GM10248 (cell line): ENCODE measurements around the gene POLE.

ENCODE experiments used
- CTCF ChIA-PET: fragments of 300-600 bp; sonication (Branson Sonifier 250); formaldehyde crosslinking; extraction: SDS; loops from one replicate; lab custom pipeline; 2021; ENCODE audit warnings: antibody characterized with exemption; lab: Yijun Ruan, JAX
- POLR2A ChIA-PET: fragments of 350-650 bp; sonication (Branson Sonifier 250); formaldehyde crosslinking; extraction: SDS; loops from one replicate; lab custom pipeline; 2020; ENCODE audit warnings: antibody characterized with exemption; lab: Yijun Ruan, JAX
- DNase-seq: peaks from one replicate; pipeline ENCODE4 v3.0.0; 2012; ENCODE audit errors: extremely low spot score
- TF ChIP-seq, protein P1 (sequence below): IDR thresholded peaks from 2 replicates; pipeline ENCODE4 v1.5.1; 2012; ENCODE audit warnings: mild to moderate bottlenecking, low read depth; ENCODE audit errors: extremely low read depth, missing control alignments, control extremely low read depth

The POLE gene

DNA sequence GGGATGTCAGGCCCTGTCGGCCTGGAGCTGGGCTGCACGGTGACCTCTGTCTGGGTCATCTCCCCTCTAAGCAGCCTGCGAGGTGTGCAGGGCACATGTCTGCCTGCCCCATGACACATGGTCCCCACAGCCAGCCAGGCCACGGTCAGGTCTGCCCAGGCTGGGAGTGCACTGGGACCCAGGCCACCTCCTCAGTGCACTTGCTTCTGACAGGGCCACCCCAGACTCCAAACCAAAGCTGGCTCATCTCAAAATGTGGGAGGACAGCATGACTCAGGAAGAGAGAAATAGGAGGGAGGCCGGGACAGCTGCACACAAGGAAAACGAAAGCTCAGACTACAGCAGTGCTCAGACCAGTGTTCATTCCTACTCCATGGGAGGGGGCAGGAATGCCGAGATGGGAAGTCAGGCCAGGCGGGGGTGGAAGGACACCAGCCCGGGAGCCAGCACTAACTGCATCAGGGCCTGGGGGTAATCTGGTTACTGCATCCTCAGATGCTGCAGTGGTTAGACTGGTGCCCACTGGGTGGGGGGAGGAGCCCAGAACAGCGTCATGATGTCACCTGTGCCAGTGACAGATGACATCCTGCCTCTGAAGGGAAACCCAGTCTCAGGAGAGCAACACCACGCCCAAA lies 64.6 kb downstream of the POLE start:
- DNase-seq: no peak
- ChIA-PET POLR2A (interaction anchor here (0.6 kb wide), 1 partner anchor 128 kb away, joined by 4 read pairs; no protein-coding TSS in a partner anchor), CTCF (interaction anchor here (1.3 to 1.9 kb wide), 3 partner anchors 10 to 23 kb away, joined by 3 to 4 read pairs (median 4); no protein-coding TSS in a partner anchor)
- TF ChIP-seq, protein P1, sequence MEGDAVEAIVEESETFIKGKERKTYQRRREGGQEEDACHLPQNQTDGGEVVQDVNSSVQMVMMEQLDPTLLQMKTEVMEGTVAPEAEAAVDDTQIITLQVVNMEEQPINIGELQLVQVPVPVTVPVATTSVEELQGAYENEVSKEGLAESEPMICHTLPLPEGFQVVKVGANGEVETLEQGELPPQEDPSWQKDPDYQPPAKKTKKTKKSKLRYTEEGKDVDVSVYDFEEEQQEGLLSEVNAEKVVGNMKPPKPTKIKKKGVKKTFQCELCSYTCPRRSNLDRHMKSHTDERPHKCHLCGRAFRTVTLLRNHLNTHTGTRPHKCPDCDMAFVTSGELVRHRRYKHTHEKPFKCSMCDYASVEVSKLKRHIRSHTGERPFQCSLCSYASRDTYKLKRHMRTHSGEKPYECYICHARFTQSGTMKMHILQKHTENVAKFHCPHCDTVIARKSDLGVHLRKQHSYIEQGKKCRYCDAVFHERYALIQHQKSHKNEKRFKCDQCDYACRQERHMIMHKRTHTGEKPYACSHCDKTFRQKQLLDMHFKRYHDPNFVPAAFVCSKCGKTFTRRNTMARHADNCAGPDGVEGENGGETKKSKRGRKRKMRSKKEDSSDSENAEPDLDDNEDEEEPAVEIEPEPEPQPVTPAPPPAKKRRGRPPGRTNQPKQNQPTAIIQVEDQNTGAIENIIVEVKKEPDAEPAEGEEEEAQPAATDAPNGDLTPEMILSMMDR: no peak

DNA sequence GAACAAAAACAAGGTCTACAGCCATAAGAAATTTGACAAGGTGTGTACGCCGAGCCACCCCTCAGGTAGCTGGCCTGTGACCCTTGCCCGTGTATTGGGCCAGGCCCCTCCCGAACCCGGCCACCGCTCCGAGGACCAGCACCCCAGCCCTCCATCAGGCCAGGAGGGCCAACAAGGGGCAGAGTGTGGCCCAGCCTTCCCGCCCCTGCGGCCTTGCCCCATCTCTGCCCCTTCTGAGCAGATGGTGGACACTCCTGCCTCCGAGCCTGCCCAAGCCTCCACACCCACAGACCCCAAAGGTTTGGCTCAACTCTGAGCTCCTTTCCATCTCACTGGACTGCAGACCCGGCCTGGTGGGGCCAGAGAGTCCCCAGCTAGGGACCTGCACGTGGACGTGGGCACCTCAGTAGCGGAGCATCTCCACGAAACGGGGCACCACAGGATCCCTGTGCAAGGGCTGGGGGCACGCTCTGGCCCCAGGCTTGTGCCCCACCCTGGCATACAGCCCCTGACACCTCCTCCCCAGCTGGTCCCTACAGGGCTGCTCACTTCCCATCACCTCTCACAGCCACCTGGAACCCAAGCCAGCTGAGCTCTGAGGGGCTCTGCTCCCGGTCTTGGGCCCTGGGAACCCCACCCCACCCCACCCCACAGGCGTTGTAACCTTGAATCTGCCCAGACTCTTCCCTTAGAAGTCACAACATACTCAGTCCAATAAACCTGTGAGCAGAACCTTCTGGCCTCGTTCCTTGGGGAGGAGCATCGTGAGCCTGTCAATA lies 65.3 kb downstream of the POLE start:
- no peak for DNase-seq
- TF ChIP-seq, protein P1: no peak
- CTCF ChIA-PET: interaction anchor here (1.0 to 1.9 kb wide), 5 partner anchors 11 to 61 kb away, joined by 3 to 4 read pairs (median 3); no protein-coding TSS in a partner anchor
- POLR2A ChIA-PET: no interaction called here

DNA sequence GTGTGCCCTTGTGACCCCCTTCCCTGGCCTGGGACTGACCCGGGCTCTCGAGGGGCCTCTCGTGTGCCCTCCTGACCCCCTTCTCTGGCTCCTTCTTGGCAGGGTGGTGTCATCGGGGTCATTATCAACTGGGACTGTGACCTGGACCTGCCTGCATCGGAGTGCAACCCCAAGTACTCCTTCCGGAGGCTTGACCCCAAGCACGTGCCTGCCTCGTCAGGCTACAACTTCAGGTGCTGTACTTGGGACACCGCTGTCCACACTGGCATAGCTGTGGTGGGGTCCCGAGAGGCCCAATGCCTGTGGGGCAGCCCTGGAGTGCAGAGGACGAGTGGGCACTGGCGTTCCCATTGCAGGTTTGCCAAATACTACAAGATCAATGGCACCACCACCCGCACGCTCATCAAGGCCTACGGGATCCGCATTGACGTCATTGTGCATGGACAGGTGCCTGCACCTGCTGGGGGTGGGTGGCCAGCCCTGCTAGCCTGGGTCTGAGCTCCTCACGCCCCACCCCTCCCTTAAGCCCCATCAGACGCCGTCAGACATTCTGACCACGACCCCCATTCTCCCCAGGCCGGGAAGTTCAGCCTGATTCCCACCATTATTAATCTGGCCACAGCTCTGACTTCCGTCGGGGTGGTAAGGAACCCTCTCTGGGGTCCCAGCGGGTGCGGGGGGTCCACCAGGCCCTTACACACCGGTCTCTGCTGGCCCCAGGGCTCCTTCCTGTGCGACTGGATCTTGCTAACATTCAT lies 66.1 kb downstream of the POLE start:
- TF ChIP-seq, protein P1: no peak
- CTCF ChIA-PET: interaction anchor here (1.0 to 1.9 kb wide), 3 partner anchors 20 to 60 kb away, joined by 3 to 4 read pairs (median 3); no protein-coding TSS in a partner anchor
- DNase-seq: no peak
- POLR2A ChIA-PET: no interaction called here

DNA sequence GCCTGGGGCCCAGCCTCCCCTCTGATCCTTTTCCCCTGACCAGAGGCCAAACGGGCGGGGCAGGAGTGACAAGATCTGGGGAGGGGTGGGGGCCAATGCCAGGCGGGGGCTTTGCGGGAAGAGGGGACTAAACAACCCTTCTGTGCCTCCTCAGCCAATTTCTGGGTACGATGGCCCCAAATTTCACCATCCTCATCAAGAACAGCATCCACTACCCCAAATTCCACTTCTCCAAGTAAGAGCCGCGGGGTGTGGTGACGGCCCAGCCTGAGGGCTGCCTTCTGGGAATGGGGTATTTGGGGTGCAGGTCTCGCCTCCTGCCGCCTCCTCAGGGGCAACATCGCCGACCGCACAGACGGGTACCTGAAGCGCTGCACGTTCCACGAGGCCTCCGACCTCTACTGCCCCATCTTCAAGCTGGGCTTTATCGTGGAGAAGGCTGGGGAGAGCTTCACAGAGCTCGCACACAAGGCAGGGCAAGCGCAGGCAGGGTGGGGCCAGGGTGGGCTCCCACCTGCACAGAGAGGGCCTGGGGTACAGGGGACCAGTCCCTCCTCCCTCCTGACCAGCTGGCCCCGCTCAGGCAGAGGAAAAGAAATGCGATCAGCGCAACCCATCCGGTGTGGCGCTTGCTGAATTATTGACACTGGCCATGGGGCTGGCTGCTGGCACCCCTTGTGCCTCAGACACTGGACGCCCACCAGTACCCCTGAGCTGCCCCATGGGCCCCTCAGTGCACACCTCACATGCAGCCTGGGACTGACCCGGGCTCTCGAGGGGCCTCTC lies 66.8 kb downstream of the POLE start:
- CTCF ChIA-PET: interaction anchor here (1.1 kb wide), 1 partner anchor 59 kb away, joined by 3 read pairs; no protein-coding TSS in a partner anchor
- no peak for DNase-seq
- POLR2A ChIA-PET: no interaction called here
- TF ChIP-seq, protein P1: no peak

DNA sequence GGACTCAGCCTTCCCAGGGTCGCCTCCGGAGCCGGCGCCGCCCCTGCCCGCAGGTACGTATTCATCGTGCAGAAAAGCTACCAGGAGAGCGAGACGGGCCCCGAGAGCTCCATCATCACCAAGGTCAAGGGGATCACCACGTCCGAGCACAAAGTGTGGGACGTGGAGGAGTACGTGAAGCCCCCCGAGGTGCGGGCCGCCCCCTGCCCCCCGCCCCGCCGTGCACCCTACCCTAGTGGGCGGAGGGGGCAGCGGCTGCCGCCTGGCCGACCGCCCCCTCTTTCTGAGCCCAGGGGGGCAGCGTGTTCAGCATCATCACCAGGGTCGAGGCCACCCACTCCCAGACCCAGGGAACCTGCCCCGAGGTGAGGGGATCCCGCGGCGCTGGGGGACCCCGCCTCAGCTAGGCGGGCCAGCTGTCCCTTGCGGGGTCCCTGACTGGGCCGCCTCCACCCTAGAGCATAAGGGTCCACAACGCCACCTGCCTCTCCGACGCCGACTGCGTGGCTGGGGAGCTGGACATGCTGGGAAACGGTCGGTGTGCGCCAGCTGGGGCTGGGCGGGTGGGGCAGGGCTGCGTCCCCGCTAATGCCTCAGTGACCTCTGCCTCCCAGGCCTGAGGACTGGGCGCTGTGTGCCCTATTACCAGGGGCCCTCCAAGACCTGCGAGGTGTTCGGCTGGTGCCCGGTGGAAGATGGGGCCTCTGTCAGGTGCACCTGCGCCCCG lies 67.6 kb downstream of the POLE start:
- ChIA-PET POLR2A (no interaction called here), CTCF (no interaction called here)
- TF ChIP-seq, protein P1: no peak
- no peak for DNase-seq
